Mammary epithelial cell (primary cell): ENCODE data around the gene IGF2R.

Experiments used
- EZH2 ChIP-seq: IDR thresholded peaks from 2 replicates; pipeline ENCODE4 v1.6.1; 2012; ENCODE audit warnings: low read length, inconsistent platforms, borderline replicate concordance
- TF ChIP-seq, protein P1 (sequence below), 2 donors: IDR thresholded peaks in 1 of 2; conservative IDR thresholded peaks in 1 of 2; 2 replicates each; pipeline ENCODE4 v1.5.1; 2011 to 2012; ENCODE audit warnings: inconsistent platforms in 2 of 2, low read length in 2 of 2, mild to moderate bottlenecking in 2 of 2, control low read depth in 1 of 2, low read depth in 1 of 2; ENCODE audit not compliant: insufficient read depth in 1 of 2; ENCODE audit errors: extremely low read depth in 1 of 2

DNA sequence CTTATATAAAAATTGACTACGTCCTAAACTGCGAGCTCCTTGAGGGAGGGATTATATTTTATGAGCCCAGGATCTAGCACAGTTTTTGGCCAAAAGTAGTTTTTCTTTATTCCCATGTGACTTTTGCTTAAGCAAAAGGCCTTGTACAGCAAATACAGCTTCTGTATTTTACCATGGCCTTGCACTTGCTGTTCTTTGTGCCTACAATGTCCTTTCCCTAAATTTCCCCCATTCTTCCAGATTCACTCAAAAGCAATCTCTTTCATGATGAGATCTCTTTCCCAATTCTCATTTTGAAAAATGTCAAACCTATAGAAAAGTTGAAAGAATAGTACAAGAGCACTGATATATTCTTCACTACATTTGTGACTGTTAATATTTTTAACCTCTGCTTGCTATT is 4.8 kb upstream of the IGF2R start:
- TF ChIP-seq, protein P1, sequence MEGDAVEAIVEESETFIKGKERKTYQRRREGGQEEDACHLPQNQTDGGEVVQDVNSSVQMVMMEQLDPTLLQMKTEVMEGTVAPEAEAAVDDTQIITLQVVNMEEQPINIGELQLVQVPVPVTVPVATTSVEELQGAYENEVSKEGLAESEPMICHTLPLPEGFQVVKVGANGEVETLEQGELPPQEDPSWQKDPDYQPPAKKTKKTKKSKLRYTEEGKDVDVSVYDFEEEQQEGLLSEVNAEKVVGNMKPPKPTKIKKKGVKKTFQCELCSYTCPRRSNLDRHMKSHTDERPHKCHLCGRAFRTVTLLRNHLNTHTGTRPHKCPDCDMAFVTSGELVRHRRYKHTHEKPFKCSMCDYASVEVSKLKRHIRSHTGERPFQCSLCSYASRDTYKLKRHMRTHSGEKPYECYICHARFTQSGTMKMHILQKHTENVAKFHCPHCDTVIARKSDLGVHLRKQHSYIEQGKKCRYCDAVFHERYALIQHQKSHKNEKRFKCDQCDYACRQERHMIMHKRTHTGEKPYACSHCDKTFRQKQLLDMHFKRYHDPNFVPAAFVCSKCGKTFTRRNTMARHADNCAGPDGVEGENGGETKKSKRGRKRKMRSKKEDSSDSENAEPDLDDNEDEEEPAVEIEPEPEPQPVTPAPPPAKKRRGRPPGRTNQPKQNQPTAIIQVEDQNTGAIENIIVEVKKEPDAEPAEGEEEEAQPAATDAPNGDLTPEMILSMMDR (conservative IDR thresholded peaks at IDR 0.05 in 1 of 2, IDR thresholded peaks at IDR 0.05 in 1 of 2; ENCODE audit: extremely low read depth in 1 of 2, insufficient read depth in 1 of 2, low read depth in 1 of 2, low read length in 2 of 2) = no peak
- no peak for TF ChIP-seq EZH2
